ENCODE data around the gene PMIS2.

PMIS2 gene

DNA sequence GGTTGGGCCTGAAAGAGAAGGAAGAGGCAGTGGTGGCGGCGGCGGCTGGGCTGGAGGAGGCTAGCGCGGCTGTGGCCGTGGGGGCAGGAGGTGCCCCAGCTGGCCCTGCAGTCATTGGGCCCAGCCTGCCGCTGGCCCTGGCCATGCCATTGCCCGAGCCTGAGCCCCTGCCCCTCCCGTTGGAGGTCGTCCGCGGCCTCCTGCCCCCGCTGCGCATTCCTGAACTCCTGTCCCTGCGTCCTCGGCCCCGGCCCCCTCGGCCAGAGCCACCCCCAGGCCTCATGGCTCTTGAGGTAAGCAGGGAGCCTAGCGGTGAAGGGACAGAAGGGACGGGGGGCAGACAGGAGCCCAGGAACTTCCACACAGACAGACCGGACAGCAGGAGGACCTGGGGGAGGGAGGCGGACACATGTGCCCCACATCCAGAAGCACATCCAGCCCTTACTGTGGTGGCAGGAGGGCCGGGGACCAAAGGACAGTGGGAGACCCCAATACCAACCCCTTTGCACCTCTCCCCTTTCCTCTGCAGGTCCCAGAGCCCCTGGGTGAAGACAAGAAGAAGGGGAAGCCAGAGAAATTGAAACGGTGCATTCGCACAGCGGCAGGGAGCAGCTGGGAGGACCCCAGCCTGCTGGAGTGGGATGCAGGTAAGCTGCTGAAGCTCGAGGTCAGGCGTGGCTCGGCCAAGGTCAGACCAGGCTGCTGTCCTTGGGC is 47.9 kb downstream of the PMIS2 start:
- no peak for DNase-seq

DNA sequence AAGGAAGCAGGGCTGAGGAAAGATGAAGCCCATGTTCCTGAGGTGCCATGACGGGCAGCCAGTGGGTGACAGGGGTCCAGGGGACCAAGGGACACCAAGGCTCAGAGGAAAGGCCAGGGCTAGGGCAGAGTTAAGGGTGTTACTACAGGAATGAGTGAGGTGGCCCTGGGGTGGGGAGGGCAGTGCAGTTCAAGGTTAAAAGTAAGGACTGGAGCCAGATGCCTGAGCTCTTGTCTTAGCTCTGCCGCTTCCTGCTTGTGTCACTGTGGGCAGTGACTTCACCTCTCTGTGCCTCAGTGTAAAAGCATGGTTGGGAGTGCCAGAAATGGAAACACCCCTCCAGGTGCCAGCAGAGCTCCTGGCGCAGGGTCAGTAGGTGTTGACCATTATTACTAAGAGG is 50.7 kb downstream of the PMIS2 start:
- no peak for DNase-seq
